Measurements from ENCODE around the gene PCDH20.

DNA sequence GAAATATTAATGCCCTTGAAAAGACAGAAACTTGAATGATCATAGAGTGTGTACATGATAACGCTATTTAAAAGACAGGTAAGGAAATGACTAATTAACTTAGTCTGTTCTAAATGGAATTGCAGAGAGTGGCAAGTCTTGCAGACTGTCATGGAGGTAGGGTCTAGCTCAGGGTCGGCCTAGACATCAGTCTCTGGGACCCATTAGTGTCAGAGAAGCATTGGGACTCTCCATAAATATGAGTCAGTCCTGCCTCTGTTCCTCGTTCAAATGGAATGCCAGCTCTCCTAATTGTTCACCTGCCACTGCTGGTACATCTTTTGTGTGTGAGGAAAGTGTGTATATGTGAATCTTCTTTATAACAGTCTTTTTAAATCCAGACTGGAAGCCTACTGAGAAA is 28.0 kb downstream of the PCDH20 start:
- TF ChIP-seq, protein P1, sequence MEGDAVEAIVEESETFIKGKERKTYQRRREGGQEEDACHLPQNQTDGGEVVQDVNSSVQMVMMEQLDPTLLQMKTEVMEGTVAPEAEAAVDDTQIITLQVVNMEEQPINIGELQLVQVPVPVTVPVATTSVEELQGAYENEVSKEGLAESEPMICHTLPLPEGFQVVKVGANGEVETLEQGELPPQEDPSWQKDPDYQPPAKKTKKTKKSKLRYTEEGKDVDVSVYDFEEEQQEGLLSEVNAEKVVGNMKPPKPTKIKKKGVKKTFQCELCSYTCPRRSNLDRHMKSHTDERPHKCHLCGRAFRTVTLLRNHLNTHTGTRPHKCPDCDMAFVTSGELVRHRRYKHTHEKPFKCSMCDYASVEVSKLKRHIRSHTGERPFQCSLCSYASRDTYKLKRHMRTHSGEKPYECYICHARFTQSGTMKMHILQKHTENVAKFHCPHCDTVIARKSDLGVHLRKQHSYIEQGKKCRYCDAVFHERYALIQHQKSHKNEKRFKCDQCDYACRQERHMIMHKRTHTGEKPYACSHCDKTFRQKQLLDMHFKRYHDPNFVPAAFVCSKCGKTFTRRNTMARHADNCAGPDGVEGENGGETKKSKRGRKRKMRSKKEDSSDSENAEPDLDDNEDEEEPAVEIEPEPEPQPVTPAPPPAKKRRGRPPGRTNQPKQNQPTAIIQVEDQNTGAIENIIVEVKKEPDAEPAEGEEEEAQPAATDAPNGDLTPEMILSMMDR (IDR thresholded peaks at IDR 0.05): no peak
- TF ChIP-seq POLR2A (IDR thresholded peaks at IDR 0.05): no peak
